Hematopoietic multipotent progenitor cell (in vitro differentiated cells): ENCODE results near the gene EEF1AKMT3. TPM values are rescaled to one million over a fixed set of nuclear protein-coding genes. Genes with fewer than 3 reads are reported as not detected.
"Not testable (repeated sequence)": the region's sequence is repeated elsewhere in the genome, so short reads cannot be mapped to it uniquely, and the experiment has no call there.

ENCODE experiments used
- DNase-seq, 3 donors: peaks; one replicate each; pipeline ENCODE4 v3.0.0-alpha.2; 2011 to 2015; ENCODE audit warnings: low read depth in 2 of 3, low spot score in 2 of 3
- total RNA-seq: library from RNA; depleted of rRNA; stranded (reverse); fragments of >200 nt; gene quantifications from one replicate; pipeline ENCODE4 v1.2.3, GENCODE V29; 2012

Gene EEF1AKMT3
- total RNA-seq, 1 donor: 8.9 TPM

DNA sequence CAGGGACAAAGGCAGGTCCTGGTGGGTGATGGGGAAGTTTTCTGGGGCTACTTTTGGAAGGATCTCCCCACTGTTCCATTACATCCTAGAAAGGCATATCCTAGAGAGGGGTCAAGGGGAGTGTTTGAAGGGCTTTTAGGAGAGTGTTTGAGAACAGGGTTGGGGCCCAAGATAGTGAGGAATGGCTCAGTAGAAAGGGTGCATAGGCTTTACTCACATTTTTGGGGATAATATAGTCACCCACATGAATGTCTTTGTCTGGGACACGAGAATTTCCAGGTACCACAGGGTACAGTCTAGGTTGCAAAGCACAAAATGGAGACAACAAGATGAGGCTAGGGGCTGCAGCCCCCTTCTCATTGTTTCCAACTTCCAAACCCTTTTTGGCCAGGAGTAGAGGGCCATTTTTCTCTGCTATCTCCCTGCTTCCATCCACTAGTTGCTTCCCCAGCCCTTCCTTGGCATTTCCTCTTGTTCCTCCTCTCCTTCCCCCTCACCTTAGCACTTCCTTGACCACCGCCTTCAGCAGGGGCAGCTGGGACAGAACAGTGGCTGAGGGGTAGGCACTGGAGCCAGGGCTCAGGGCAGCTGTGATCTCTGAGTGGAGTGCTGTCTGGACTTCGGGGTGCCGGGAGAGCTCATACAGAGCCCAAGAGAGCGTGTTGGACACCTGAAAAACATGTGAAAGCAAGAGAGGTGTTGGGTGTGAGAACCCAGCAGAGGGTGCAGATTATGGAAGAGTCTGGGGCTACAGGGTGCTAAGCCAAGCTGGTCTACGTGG, 8.3 kb upstream of the EEF1AKMT3 start:
- DNase-seq: no peak

GRCh38 chr12:57764662-57765002, 7.8 kb upstream of the EEF1AKMT3 start:
- no peak for DNase-seq

- DNase-seq: peak in 2 of 3 donors; percentile 51 to 53
Measured at GRCh38 chr12:57765003-57765697, 7.3 kb upstream of the EEF1AKMT3 start.

GRCh38 chr12:57765698-57766463, 6.5 kb upstream of the EEF1AKMT3 start:
- no peak for DNase-seq

GRCh38 chr12:57766464-57767304, 5.7 kb upstream of the EEF1AKMT3 start, which contains the start of gene CYP27B1:
TSS of gene CYP27B1 (minus strand) at chr12:57767078. CDS start at chr12:57767041, 37 bp downstream.
- no peak for DNase-seq

GRCh38 chr12:57767305-57767698, 5.1 kb upstream of the EEF1AKMT3 start:
- no peak for DNase-seq

GRCh38 chr12:57767876-57768275, 4.5 kb upstream of the EEF1AKMT3 start:
- no peak for DNase-seq

GRCh38 chr12:57769594-57769993, 2.8 kb upstream of the EEF1AKMT3 start:
- DNase-seq: no peak

GRCh38 chr12:57770734-57771133, 1.7 kb upstream of the EEF1AKMT3 start:
- DNase-seq: no peak

DNA sequence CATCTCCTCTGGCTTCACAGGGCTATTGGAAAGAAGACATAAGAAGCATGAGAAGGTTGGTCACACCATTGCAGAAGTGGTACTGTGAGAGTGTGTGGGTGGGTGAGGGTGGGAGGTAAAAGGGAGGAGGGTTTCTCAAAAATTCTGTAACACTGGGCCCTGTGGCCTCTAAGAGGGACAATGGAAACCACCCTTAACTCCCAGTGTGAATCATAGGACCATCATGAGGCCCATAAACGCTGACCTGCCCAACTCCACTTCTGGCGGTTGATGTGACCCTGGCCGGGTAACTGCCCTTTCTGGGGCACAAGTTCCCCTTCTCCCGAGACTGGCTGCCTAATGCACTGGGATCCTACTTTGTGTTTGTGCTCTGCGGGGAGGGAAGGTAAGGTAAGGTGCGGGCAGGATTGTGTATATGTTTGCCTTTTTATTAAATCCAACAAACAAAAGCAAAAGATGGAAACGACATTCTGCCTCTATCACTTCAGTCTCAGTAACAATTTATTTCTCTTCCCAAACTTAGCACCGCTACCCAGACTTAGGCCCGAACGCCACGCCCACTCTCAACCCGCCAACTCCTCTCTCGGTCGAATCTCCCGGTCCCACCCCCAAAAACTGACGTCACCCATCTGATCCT, 1.1 kb upstream of the EEF1AKMT3 start:
- peak in 2 of 3 donors; percentile 95 to 96 for DNase-seq

- peak; percentile 77 to 98 (median 97) for DNase-seq
Measured at GRCh38 chr12:57771873-57772428, 463 bp upstream of the EEF1AKMT3 start, which contains the start of gene METTL1. TSS of gene METTL1 (minus strand) at chr12:57772105. CDS start at chr12:57772083, 22 bp downstream.

GRCh38 chr12:57774634-57775033, 2.2 kb downstream of the EEF1AKMT3 start:
- not testable (repeated sequence) for DNase-seq

- no peak for DNase-seq
Measured at GRCh38 chr12:57775044-57775443, 2.6 kb downstream of the EEF1AKMT3 start.

- DNase-seq: no peak
Measured at GRCh38 chr12:57775563-57776246, 3.3 kb downstream of the EEF1AKMT3 start.

- DNase-seq: no peak
Measured at GRCh38 chr12:57776247-57776587, 3.8 kb downstream of the EEF1AKMT3 start.

DNA sequence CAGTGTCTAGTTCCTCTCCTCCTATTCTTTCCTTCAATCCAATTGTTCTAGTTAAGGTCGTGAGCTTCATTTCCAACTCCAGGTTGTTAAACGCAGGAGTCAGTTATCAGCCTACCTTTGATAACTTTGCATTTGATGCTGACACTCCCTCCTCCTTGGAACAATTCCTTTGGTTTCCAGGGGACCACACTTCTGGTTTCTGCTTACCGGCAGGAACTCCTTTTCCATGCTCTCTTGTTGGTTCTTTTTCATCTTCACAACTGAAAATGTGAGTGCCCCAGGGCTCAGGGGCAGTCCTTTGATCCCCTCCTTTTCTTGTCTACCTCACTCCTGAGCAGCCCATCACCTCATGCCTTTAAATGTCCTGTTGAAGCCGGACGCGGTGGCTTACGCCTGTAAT, 5.0 kb downstream of the EEF1AKMT3 start:
- no peak for DNase-seq

DNA sequence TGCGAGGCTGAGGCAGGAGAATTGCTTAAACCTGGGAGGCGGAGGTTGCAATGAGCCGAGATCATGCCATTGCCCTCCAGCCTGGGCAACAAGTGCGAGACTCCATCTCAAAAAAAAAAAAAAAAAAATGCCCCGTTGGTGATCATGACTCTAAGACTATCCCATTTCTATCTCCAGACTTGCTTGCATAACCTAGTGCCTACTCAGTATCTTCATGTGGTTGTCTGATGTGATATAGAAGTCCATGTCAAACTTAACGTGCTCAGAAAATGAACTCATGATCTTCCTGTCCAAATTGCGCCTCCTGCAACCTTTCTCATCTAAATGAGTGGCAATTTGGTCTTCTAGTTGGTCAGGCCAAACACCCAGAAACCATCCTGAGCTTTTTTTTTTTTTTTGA, 5.5 kb downstream of the EEF1AKMT3 start:
- no peak for DNase-seq

DNA sequence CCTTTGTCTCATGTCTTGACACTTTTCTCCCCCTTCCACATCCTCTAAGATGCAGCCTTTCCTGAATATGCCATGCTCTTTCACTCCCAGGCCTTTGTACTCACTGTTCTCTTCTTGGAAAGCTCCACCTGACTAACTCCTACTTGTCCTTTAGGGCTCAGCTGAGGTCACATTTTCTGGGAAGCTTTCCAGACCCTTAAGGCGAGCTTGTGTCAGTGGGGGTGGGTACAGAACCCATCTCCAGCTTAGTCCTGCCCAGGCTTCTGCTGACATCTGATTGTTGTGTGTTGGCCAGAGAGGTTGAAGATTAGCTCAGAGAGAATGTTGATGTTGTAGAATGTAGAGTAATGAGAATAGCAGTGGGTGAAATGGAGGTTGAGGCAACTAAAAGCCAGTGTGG, 7.3 kb downstream of the EEF1AKMT3 start:
- DNase-seq: no peak

DNA sequence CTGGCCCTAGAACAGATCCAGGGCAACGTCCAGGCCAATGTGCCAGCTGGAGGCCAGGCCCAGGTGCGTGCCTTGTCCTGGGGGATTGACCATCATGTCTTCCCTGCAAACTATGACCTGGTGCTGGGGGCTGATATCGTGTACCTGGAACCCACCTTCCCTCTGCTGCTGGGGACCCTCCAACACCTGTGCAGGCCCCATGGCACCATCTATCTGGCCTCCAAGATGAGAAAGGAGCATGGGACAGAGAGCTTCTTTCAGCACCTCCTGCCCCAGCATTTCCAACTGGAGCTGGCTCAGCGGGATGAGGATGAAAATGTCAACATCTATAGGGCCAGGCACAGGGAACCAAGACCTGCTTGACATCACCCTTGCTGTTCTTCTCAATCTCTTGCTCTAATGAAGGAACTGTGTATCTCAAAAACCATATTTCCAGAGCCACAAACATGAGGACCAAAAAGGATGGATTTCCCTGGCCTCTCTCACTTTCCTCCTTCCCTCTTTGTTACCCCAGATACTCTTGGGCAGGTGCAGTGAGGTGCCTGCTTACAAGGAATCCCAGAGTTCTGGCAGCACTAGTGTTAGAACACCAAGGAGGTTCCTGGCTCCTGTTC, 8.0 kb downstream of the EEF1AKMT3 start:
- no peak for DNase-seq
